Glutamatergic neuron (in vitro differentiated cells): ENCODE measurements around the gene GUCA2B. TPM values are rescaled to one million over a fixed set of nuclear protein-coding genes. Genes with fewer than 3 reads are reported as not detected.

Experiments used
- DNase-seq: peaks from one replicate; pipeline ENCODE4 v3.0.0; 2022
- H3K27ac Mint-ChIP-seq: one replicate; pipeline ENCODE4 v1.8.0; 2020; ENCODE audit warnings: mild to moderate bottlenecking, mixed read lengths, inconsistent platforms; ENCODE audit not compliant: unreplicated experiment
- H3K27me3 Mint-ChIP-seq: one replicate; pipeline ENCODE4 v1.8.0; 2020; ENCODE audit warnings: mild to moderate bottlenecking, moderate library complexity, mixed read lengths, inconsistent platforms; ENCODE audit not compliant: unreplicated experiment
- H3K36me3 Mint-ChIP-seq: one replicate; pipeline ENCODE4 v1.8.0; 2020; ENCODE audit warnings: mild to moderate bottlenecking, mixed read lengths, inconsistent platforms; ENCODE audit not compliant: unreplicated experiment
- H3K4me1 Mint-ChIP-seq: one replicate; pipeline ENCODE4 v1.8.0; 2020; ENCODE audit warnings: mild to moderate bottlenecking, low read depth, mixed read lengths, inconsistent platforms; ENCODE audit not compliant: unreplicated experiment
- H3K4me3 Mint-ChIP-seq: one replicate; pipeline ENCODE4 v1.8.0; 2020; ENCODE audit warnings: mild to moderate bottlenecking, mixed read lengths, inconsistent platforms; ENCODE audit not compliant: unreplicated experiment
- H3K9me3 Mint-ChIP-seq: one replicate; pipeline ENCODE4 v1.8.0; 2020; ENCODE audit warnings: mild to moderate bottlenecking, moderate library complexity, mixed read lengths, inconsistent platforms; ENCODE audit not compliant: unreplicated experiment
- total RNA-seq: library from RNA; stranded (reverse); fragmentation: NEBNext Ultra II Directional; extraction: Animal tissue kit (Norgen Biotek cat#: 25700); gene quantifications from one replicate; pipeline ENCODE4 v1.2.1, GENCODE V29; 2021; ENCODE audit not compliant: unreplicated experiment
- TF ChIP-seq, protein P1 (sequence below): fragments of 200-600 bp; sonication (generic); IDR thresholded peaks from one replicate; pipeline ENCODE4 v1.5.0; 2021; ENCODE audit not compliant: partially characterized antibody, unreplicated experiment

GUCA2B gene
- total RNA-seq, 1 donor from 2014 or later: not detected

DNA sequence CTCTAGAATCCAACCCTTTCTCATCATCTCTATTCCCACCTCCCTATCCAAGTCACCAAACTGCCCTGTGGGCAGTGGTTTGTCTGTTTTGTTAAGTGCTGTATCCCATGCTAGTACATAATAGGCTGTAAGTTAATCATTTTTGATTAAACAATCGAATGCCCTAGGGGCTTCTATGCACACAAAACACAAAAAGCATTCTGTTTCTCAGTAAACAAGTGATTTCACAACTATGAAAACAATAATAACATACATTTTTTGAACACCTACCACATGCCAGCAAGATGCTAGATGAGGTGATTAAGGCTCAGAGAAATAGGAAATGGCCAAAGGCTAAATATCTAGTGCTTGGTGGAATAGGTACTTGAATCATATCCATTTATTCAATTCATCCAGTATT lies 5.0 kb upstream of the GUCA2B start:
- no peak for DNase-seq
- H3K9me3 Mint-ChIP-seq: no peaks in the 10 kb centered on the region
- H3K27ac Mint-ChIP-seq: no peak overlapping the region
- no peak overlapping the region for H3K4me3 Mint-ChIP-seq
- TF ChIP-seq, protein P1, sequence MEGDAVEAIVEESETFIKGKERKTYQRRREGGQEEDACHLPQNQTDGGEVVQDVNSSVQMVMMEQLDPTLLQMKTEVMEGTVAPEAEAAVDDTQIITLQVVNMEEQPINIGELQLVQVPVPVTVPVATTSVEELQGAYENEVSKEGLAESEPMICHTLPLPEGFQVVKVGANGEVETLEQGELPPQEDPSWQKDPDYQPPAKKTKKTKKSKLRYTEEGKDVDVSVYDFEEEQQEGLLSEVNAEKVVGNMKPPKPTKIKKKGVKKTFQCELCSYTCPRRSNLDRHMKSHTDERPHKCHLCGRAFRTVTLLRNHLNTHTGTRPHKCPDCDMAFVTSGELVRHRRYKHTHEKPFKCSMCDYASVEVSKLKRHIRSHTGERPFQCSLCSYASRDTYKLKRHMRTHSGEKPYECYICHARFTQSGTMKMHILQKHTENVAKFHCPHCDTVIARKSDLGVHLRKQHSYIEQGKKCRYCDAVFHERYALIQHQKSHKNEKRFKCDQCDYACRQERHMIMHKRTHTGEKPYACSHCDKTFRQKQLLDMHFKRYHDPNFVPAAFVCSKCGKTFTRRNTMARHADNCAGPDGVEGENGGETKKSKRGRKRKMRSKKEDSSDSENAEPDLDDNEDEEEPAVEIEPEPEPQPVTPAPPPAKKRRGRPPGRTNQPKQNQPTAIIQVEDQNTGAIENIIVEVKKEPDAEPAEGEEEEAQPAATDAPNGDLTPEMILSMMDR: no peak
- H3K27me3 Mint-ChIP-seq: no peaks in the 10 kb centered on the region
- H3K4me1 Mint-ChIP-seq: peaks cover 11% of the 10 kb centered on the region
- H3K36me3 Mint-ChIP-seq: no peaks in the 10 kb centered on the region

- H3K27ac Mint-ChIP-seq: no peak overlapping the region
Observed at GRCh38 chr1:42150651-42151050, 2.6 kb upstream of the GUCA2B start.

GRCh38 chr1:42152119-42152518 lies 1.1 kb upstream of the GUCA2B start:
- H3K4me3 Mint-ChIP-seq: no peak overlapping the region
- no peak overlapping the region for H3K27ac Mint-ChIP-seq
- TF ChIP-seq, protein P1: no peak
- no peaks in the 10 kb centered on the region for H3K36me3 Mint-ChIP-seq
- H3K4me1 Mint-ChIP-seq: no peaks in the 10 kb centered on the region
- no peak for DNase-seq
- H3K27me3 Mint-ChIP-seq: no peaks in the 10 kb centered on the region
- H3K9me3 Mint-ChIP-seq: no peaks in the 10 kb centered on the region

More at GRCh38 chr1:42150651-42151050, 2.6 kb upstream of the GUCA2B start:
- Mint-ChIP-seq H3K27me3 (no peaks in the 10 kb centered on the region), H3K4me1 (no peaks in the 10 kb centered on the region), H3K4me3 (no peak overlapping the region), H3K36me3 (no peaks in the 10 kb centered on the region), H3K9me3 (no peaks in the 10 kb centered on the region)
- no peak for DNase-seq
- TF ChIP-seq, protein P1: no peak

DNA sequence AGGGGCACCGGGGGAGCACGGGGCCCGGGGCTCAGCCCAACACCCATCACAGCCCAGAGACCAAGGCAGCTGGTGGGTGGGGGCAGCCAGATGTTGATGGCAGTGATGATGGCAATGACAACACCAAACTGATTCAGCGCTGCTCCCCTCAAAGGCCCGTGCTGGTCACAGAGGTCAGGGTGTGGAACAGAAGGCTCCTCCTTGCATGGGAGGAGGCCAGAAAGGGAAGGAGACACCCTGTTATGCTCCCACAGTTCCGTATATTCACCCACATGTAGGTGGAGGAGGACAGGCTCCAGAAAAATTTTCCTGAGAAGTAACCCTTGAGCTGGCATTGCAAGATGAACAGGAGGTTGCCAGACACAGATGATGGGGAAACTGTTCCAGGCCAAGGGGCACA lies 414 bp downstream of the GUCA2B start:
- no peaks in the 10 kb centered on the region for H3K36me3 Mint-ChIP-seq
- H3K4me3 Mint-ChIP-seq: no peak overlapping the region
- H3K27me3 Mint-ChIP-seq: no peaks in the 10 kb centered on the region
- peaks cover 3% of the 10 kb centered on the region for H3K9me3 Mint-ChIP-seq
- DNase-seq: no peak
- TF ChIP-seq, protein P1: no peak
- H3K4me1 Mint-ChIP-seq: no peaks in the 10 kb centered on the region
- no peak overlapping the region for H3K27ac Mint-ChIP-seq

GRCh38 chr1:42154685-42155084 lies 1.5 kb downstream of the GUCA2B start:
- TF ChIP-seq, protein P1: no peak
- H3K9me3 Mint-ChIP-seq: peaks cover 3% of the 10 kb centered on the region
- no peak for DNase-seq
- no peaks in the 10 kb centered on the region for H3K4me1 Mint-ChIP-seq
- no peaks in the 10 kb centered on the region for H3K36me3 Mint-ChIP-seq
- H3K4me3 Mint-ChIP-seq: no peak overlapping the region
- no peak overlapping the region for H3K27ac Mint-ChIP-seq
- H3K27me3 Mint-ChIP-seq: no peaks in the 10 kb centered on the region
